Prostate gland (tissue), 2 donors: ENCODE measurements around the gene TEX44. TPM values are rescaled to one million over a fixed set of nuclear protein-coding genes. Genes with fewer than 3 reads are reported as not detected.
"Not testable (repeated sequence)": the region's sequence is repeated elsewhere in the genome, so short reads cannot be mapped to it uniquely, and the experiment has no call there.

Source experiments
- DNase-seq: peaks from one replicate; pipeline ENCODE4 v3.0.0-alpha.2; 2019; ENCODE audit warnings: low spot score
- H3K27ac ChIP-seq, 2 donors: fragments of 200-600 bp; sonication (generic); 2 replicates each; pipeline ENCODE4 v1.5.1; 2017 to 2019
- H3K27me3 ChIP-seq: fragments of 200-600 bp; sonication (generic); replicated peaks from 2 replicates; pipeline ENCODE4 v1.5.1; 2019; ENCODE audit not compliant: insufficient read depth
- H3K36me3 ChIP-seq, 2 donors: fragments of 200-600 bp; sonication (generic); 1 replicate in 1 of 2; 2 replicates in 1 of 2; pipeline versions ENCODE4 v1.5.1 to v1.8.1; 2017 to 2019
- H3K4me1 ChIP-seq: fragments of 200-600 bp; sonication (generic); replicated peaks from 2 replicates; pipeline ENCODE4 v1.5.1; 2019
- H3K4me3 ChIP-seq, 2 donors: fragments of 200-600 bp; sonication (generic); 2 replicates each; pipeline ENCODE4 v1.5.1; 2017 to 2019
- H3K9me3 ChIP-seq: fragments of 200-600 bp; sonication (generic); 2 replicates; pipeline ENCODE4 v1.5.1; 2017
- POLR2A ChIP-seq: fragments of 450-650 bp; IDR thresholded peaks from one replicate; pipeline ENCODE4 v1.6.1; 2016; ENCODE audit warnings: antibody characterized with exemption, mild to moderate bottlenecking
- POLR2AphosphoS5 ChIP-seq: sonication (generic); formaldehyde crosslinking; IDR thresholded peaks from one replicate; pipeline ENCODE4 v1.6.1; 2017; ENCODE audit warnings: antibody characterized with exemption
- WGBS: methylation state at CpG from one replicate; pipeline ENCODE4 v1.1.5; 2018; 5-methylcytosine and 5-hydroxymethylcytosine counted together
- intact Hi-C: fragments of 100-400 bp; cut with DNase I; formaldehyde crosslinking; loops from one replicate; pipeline ENCODE4 v1.14.2; 2022
- total RNA-seq, 2 donors: library from RNA; depleted of rRNA; stranded (reverse); fragments of >200 nt; gene quantifications; one replicate each; pipeline ENCODE4 v1.1.0, GENCODE V29; 2016
- TF ChIP-seq, protein P1 (sequence below), 4 experiments: fragments of 200-600 bp in 2 of 4; fragments of 450-650 bp in 2 of 4; sonication (generic) in 2 of 4; IDR thresholded peaks; 1 replicate in 3 of 4; 2 replicates in 1 of 4; pipeline ENCODE4 v1.5.1; 2016 to 2019; ENCODE audit warnings: antibody characterized with exemption in 4 of 4, mild to moderate bottlenecking in 2 of 4, moderate library complexity in 2 of 4

The TEX44 gene
- total RNA-seq, 2 donors from 2014 or later: 10.6 TPM; not detected in 1

DNA sequence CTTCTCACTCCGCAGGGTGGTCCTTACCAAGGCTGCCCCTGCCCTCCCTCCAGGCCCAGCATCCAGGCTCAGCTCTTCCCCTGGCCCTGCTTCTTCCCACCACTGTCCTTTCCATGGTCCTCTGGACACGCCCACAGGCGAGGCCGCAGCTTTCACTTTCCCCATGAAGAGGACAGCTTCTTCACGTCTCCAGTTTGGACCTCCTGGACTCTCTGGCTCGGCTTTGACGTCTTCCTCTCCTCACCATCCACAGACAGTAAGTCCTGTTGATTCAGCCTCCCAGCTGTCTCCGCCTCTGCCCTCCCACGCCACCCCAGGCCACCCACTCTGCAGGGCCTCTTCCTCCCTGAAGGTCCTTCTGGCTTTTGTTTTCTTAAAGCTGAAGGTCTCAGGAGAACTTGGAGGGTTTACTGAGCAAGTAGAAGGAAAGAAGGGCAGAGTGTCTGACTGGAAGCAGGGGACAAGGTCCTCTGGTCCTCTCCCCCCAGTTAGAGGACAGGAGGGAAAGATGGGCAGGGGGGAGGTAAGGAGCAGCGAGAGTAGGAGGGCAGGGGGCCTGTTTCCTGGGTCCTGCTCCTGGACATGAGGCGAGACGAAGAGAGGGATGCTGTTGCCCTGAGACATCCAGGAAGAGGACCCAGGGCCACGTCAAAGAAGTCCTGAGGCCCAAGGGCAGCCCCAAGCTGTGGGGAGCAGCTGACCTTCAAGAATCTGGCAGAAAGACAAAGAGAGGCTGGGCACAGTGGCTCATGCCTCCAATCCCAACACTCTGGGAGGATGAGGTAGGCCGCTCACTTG is 37.7 kb upstream of the TEX44 start:
- intact Hi-C loops: loop anchor here (5.0 kb wide), 2 partner anchors 38 to 73 kb away; no protein-coding TSS in a partner anchor
- Histone ChIP-seq H3K4me1 (no peaks in the 10 kb centered on the region), H3K27ac (peak overlapping the region; percentile 7 to 66), H3K4me3 (no peak overlapping the region), H3K9me3 (no peaks in the 10 kb centered on the region), H3K27me3 (no peaks in the 10 kb centered on the region), H3K36me3 (no peaks in the 10 kb centered on the region)
- no peak for DNase-seq
- 56% methylated on average over 14 of the region's 14 CpGs for WGBS
- TF ChIP-seq, protein P1, sequence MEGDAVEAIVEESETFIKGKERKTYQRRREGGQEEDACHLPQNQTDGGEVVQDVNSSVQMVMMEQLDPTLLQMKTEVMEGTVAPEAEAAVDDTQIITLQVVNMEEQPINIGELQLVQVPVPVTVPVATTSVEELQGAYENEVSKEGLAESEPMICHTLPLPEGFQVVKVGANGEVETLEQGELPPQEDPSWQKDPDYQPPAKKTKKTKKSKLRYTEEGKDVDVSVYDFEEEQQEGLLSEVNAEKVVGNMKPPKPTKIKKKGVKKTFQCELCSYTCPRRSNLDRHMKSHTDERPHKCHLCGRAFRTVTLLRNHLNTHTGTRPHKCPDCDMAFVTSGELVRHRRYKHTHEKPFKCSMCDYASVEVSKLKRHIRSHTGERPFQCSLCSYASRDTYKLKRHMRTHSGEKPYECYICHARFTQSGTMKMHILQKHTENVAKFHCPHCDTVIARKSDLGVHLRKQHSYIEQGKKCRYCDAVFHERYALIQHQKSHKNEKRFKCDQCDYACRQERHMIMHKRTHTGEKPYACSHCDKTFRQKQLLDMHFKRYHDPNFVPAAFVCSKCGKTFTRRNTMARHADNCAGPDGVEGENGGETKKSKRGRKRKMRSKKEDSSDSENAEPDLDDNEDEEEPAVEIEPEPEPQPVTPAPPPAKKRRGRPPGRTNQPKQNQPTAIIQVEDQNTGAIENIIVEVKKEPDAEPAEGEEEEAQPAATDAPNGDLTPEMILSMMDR (IDR thresholded peaks at IDR 0.05): no peak
- TF ChIP-seq POLR2A (no peak), POLR2AphosphoS5 (no peak)

DNA sequence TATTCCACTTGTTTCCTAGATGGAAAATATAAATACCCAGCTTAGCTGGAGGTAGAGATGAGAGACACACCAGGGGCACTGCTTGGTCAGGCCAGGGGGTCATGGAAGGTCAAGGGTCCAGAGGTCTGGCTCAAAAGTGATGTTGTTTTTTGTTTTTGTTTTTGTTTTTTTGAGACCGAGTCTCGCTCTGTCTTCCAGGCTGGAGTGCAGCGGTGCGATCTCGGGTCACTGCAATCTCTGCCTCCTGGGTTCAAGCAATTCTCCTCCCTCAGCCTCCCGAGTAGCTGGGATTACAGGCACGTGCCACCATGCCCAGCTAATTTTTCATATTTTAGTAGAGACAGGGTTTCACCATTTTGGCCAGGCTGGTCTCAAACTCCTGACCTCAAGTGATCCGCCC is 36.2 kb upstream of the TEX44 start:
- H3K9me3 ChIP-seq, DNase-seq, H3K27ac ChIP-seq, H3K36me3 ChIP-seq, H3K27me3 ChIP-seq, H3K4me3 ChIP-seq, H3K4me1 ChIP-seq: not testable (repeated sequence)
- WGBS: 96% methylated on average over 8 of the region's 8 CpGs
- intact Hi-C loops: loop anchor here (5.0 kb wide), 2 partner anchors 39 to 74 kb away; no protein-coding TSS in a partner anchor

DNA sequence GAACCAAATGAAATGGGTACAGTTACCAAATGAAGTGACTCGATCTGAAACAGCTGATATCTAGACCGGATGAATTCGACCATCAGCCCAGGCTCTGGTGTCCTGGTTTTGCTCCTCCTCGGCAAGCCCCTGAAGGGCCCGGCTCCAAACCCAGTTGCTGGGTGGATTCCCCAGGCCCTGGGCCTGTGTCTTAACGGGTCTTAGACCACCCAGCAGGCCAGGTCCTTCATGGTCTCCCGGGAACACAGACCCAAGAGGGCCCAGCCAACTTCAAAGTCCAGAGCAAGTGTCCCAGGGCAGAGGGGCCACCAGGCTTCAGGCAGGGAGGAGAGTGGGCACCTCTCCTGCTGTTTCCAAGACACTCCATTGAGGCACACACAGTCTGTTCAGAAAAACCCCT is 35.7 kb upstream of the TEX44 start:
- no peak for DNase-seq
- WGBS: 89% methylated on average over 7 of the region's 7 CpGs
- Histone ChIP-seq H3K9me3 (no peaks in the 10 kb centered on the region), H3K36me3 (no peaks in the 10 kb centered on the region), H3K27ac (no peak overlapping the region), H3K4me1 (no peaks in the 10 kb centered on the region), H3K4me3 (no peak overlapping the region), H3K27me3 (no peaks in the 10 kb centered on the region)
- intact Hi-C loops: loop anchor here (5.0 kb wide), 2 partner anchors 40 to 75 kb away; no protein-coding TSS in a partner anchor
- no peak for TF ChIP-seq POLR2A
- TF ChIP-seq POLR2AphosphoS5: no peak
- TF ChIP-seq, protein P1 (IDR thresholded peaks at IDR 0.05): no peak

DNA sequence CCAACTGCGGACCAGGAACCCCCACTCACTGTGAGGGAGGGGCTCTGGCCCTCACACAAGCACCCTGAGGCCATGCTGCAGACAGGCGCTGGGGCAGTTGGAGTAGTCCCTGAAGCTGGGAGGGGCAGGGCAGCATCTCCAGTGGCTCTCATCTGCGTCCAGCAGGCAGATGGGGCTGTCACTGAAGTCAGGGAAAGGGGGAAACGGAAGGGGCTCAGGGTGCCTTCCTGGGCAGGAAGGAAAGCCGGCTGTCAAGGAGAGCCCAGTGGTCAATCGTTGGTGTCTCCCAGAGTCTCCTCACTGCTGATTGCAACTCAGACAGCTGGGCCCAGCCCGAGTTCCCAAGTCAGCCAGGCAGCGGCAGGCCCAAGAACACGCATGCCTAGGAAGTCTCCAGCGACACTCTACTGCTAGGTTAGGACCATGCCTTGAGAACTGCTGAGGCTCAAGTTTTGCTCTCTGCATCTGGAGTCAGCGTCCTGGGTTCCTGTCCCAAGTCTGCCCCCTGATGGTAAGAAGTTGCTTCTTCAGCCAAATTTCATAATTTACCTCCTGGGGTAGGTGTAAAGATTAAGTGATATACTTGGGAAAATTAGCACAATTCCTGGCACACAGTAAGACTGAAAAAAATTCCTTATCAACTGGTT is 35.0 kb upstream of the TEX44 start:
- Histone ChIP-seq H3K9me3 (no peaks in the 10 kb centered on the region), H3K27me3 (no peaks in the 10 kb centered on the region), H3K27ac (peak overlapping the region; percentile 2 to 25), H3K36me3 (no peaks in the 10 kb centered on the region), H3K4me1 (no peaks in the 10 kb centered on the region), H3K4me3 (no peak overlapping the region)
- TF ChIP-seq POLR2A (no peak), POLR2AphosphoS5 (peak; percentile 45)
- TF ChIP-seq, protein P1 (IDR thresholded peaks at IDR 0.05): peak; percentile 53 to 80 (median 70)
- WGBS: 33% methylated on average over 11 of the region's 11 CpGs
- intact Hi-C loops: loop anchor here (5.0 kb wide), 2 partner anchors 40 to 75 kb away; no protein-coding TSS in a partner anchor
- peak; percentile 49 for DNase-seq

DNA sequence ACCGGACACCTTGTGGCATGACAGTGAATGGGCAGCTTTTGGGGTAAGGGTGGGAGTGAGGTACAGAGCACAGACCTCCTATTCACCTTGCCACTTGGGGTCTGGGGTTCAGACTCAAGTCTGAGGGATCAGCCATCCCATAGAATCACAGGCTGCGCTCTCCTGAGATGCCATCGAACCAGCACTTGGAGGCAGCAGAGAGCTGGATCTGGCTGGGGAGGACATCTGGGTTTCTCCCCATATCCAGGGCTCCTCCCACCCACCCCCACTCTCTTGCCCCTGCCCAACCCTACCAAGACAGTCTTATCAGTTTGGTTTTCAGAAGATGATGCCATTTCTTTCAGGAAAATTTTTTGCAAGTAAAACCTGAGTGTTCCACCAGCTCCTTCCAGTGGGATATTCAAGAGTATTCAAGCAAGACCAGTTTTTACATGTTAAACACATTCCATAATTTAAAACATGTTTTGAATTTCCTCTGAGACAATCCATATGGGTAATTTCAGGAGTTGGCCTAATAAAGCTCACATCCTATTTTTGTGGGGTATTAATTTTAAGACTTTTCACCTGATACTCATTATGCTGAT is 29.2 kb upstream of the TEX44 start:
- H3K36me3 ChIP-seq: no peaks in the 10 kb centered on the region
- DNase-seq: no peak
- TF ChIP-seq POLR2AphosphoS5 (no peak), POLR2A (no peak)
- TF ChIP-seq, protein P1 (IDR thresholded peaks at IDR 0.05): peak in 3 of 4 experiments; percentile 25 to 53 (median 28)
- H3K27ac ChIP-seq: no peak overlapping the region
- no peaks in the 10 kb centered on the region for H3K27me3 ChIP-seq
- no peaks in the 10 kb centered on the region for H3K4me1 ChIP-seq
- WGBS: 15% methylated on average over 3 of the region's 3 CpGs
- intact Hi-C loops: loop anchor here (1.0 kb wide), 1 partner anchor 38 kb away; no protein-coding TSS in a partner anchor
- H3K4me3 ChIP-seq: no peak overlapping the region
- H3K9me3 ChIP-seq: no peaks in the 10 kb centered on the region
